Panc1 (cell line): Measurements from ENCODE around the gene ERC2. TPM values are rescaled to one million over a fixed set of nuclear protein-coding genes. Genes with fewer than 3 reads are reported as not detected.

ENCODE experiments used
- ATAC-seq: fragments of 200-7000 bp; cut with Tn5 transposase; 2 replicates; pipeline ENCODE4 v1.9.1; 2020; ENCODE audit warnings: mild to moderate bottlenecking, moderate library complexity
- BruUV-seq: library from RNA; stranded (reverse); fragments of 400-500 nt; replicated peaks from 2 replicates; lab custom pipeline; 2021; lab: Mats Ljungman, UMichigan
- CTCF ChIA-PET: fragments of 300-600 bp; sonication (Branson Sonifier 250); formaldehyde crosslinking; loops from one replicate; lab custom pipeline; 2022; ENCODE audit warnings: antibody characterized with exemption; lab: Charles Lee
- POLR2A ChIA-PET: fragments of 300-600 bp; sonication (Branson Sonifier 250); formaldehyde crosslinking; loops from one replicate; lab custom pipeline; 2022; ENCODE audit warnings: antibody characterized with exemption; lab: Charles Lee
- DNase-seq: peaks from one replicate; pipeline ENCODE4 v3.0.0-alpha.2; 2010; ENCODE audit warnings: low read depth, low spot score
- H3K27ac ChIP-seq: 2 replicates; pipeline ENCODE4 v1.5.1; 2011; ENCODE audit warnings: mild to moderate bottlenecking, low read length, inconsistent platforms
- H3K27me3 ChIP-seq: fragments of 200-500 bp; sonication (Bioruptor generic); 2 replicates; pipeline ENCODE4 v1.6.0; 2014; ENCODE audit warnings: low read length, inconsistent platforms; ENCODE audit not compliant: control insufficient read depth, insufficient read depth
- H3K36me3 ChIP-seq: fragments of 200-500 bp; sonication (Bioruptor generic); 2 replicates; pipeline ENCODE4 v1.5.1; 2014; ENCODE audit warnings: inconsistent platforms, mild to moderate bottlenecking, low read length, moderate library complexity; ENCODE audit not compliant: control insufficient read depth, insufficient read depth
- H3K4me1 ChIP-seq: 2 replicates; pipeline ENCODE4 v1.5.1; 2011; ENCODE audit warnings: inconsistent platforms, mild to moderate bottlenecking, low read length, moderate library complexity; ENCODE audit not compliant: control insufficient read depth, insufficient read depth
- H3K4me3 ChIP-seq, 2 experiments: 2 replicates each; pipeline ENCODE4 v1.5.1; 2011 to 2012; ENCODE audit warnings: low read depth in 2 of 2, low read length in 2 of 2, mild to moderate bottlenecking in 2 of 2, inconsistent platforms in 1 of 2, moderate library complexity in 1 of 2
- H3K9me3 ChIP-seq: fragments of 200-500 bp; sonication (Bioruptor generic); 2 replicates; pipeline ENCODE4 v1.5.1; 2014; ENCODE audit warnings: low read depth, mild to moderate bottlenecking, inconsistent platforms, low read length, moderate library complexity; ENCODE audit not compliant: control insufficient read depth, insufficient read depth
- POLR2AphosphoS5 ChIP-seq: IDR thresholded peaks from 2 replicates; pipeline ENCODE4 v1.6.1; 2012; ENCODE audit warnings: mild to moderate bottlenecking, low read depth, low read length, moderate library complexity
- SIN3A ChIP-seq: IDR thresholded peaks from 2 replicates; pipeline ENCODE4 v1.6.1; 2012; ENCODE audit warnings: low read depth, mild to moderate bottlenecking, low read length, moderate library complexity, borderline replicate concordance; ENCODE audit not compliant: insufficient read depth
- in situ Hi-C: cut with HindIII; loops from 2 replicates; pipeline ENCODE4 v1.10.0; 2016; ENCODE audit warnings: low sequenced_read_pairs, low pct_unique_long_range_greater_than_20kb
- intact Hi-C: fragments of 100-400 bp; cut with micrococcal nuclease; formaldehyde crosslinking; loops from one replicate; pipeline ENCODE4 v1.10.0; 2022; ENCODE audit not compliant: unreplicated experiment
- total RNA-seq: library from RNA; stranded (reverse); gene quantifications from one replicate; pipeline ENCODE4 v1.2.1, GENCODE V29; 2021; ENCODE audit not compliant: unreplicated experiment
- TF ChIP-seq, protein P1 (sequence below): fragments of 450-650 bp; IDR thresholded peaks from 2 replicates; pipeline ENCODE4 v1.5.1; 2017; ENCODE audit warnings: mild to moderate bottlenecking
- TF ChIP-seq, protein P2 (sequence below), 2 experiments: IDR thresholded peaks; 2 replicates each; pipeline ENCODE4 v1.6.1; 2011 to 2012; ENCODE audit warnings: low read depth in 2 of 2, control low read depth in 1 of 2, low read length in 1 of 2, mild to moderate bottlenecking in 1 of 2, moderate library complexity in 1 of 2; ENCODE audit not compliant: insufficient read depth in 1 of 2

The ERC2 gene
- total RNA-seq, 1 experiment from 2014 or later, result 0.33 TPM

DNA sequence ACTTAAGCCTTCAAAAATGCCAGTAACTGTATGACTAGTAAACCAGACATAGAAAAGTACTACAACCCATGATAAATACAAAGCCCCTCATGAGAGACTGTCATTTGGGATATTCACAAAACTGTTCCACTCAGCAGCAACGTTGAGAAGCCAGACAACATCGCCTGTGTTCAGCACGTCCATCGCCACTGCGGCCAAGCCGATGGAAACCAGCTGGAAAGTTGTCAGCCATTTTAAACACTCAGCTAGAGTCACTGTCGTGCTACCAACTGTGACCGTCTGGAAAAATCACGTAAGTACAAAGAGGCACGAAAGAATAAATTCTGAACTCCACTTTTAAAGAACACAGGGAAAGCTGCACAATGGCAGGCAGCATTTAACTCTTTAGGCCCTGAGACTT, 640.5 kb downstream of the ERC2 start:
- ChIA-PET POLR2A (no interaction called here), CTCF (no interaction called here)
- in situ Hi-C loops, result no loop called here
- Histone ChIP-seq H3K9me3 (no peaks in the 10 kb centered on the region), H3K27me3 (no peaks in the 10 kb centered on the region), H3K36me3 (no peaks in the 10 kb centered on the region), H3K27ac (no peak overlapping the region), H3K4me1 (no peaks in the 10 kb centered on the region), H3K4me3 (no peak overlapping the region)
- ATAC-seq, result no peak
- intact Hi-C loops, result no loop called here
- no peak for DNase-seq
- no peak for TF ChIP-seq SIN3A
- TF ChIP-seq POLR2AphosphoS5, result no peak
- TF ChIP-seq, protein P1, sequence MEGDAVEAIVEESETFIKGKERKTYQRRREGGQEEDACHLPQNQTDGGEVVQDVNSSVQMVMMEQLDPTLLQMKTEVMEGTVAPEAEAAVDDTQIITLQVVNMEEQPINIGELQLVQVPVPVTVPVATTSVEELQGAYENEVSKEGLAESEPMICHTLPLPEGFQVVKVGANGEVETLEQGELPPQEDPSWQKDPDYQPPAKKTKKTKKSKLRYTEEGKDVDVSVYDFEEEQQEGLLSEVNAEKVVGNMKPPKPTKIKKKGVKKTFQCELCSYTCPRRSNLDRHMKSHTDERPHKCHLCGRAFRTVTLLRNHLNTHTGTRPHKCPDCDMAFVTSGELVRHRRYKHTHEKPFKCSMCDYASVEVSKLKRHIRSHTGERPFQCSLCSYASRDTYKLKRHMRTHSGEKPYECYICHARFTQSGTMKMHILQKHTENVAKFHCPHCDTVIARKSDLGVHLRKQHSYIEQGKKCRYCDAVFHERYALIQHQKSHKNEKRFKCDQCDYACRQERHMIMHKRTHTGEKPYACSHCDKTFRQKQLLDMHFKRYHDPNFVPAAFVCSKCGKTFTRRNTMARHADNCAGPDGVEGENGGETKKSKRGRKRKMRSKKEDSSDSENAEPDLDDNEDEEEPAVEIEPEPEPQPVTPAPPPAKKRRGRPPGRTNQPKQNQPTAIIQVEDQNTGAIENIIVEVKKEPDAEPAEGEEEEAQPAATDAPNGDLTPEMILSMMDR, result no peak
- TF ChIP-seq, protein P2, sequence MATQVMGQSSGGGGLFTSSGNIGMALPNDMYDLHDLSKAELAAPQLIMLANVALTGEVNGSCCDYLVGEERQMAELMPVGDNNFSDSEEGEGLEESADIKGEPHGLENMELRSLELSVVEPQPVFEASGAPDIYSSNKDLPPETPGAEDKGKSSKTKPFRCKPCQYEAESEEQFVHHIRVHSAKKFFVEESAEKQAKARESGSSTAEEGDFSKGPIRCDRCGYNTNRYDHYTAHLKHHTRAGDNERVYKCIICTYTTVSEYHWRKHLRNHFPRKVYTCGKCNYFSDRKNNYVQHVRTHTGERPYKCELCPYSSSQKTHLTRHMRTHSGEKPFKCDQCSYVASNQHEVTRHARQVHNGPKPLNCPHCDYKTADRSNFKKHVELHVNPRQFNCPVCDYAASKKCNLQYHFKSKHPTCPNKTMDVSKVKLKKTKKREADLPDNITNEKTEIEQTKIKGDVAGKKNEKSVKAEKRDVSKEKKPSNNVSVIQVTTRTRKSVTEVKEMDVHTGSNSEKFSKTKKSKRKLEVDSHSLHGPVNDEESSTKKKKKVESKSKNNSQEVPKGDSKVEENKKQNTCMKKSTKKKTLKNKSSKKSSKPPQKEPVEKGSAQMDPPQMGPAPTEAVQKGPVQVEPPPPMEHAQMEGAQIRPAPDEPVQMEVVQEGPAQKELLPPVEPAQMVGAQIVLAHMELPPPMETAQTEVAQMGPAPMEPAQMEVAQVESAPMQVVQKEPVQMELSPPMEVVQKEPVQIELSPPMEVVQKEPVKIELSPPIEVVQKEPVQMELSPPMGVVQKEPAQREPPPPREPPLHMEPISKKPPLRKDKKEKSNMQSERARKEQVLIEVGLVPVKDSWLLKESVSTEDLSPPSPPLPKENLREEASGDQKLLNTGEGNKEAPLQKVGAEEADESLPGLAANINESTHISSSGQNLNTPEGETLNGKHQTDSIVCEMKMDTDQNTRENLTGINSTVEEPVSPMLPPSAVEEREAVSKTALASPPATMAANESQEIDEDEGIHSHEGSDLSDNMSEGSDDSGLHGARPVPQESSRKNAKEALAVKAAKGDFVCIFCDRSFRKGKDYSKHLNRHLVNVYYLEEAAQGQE (IDR thresholded peaks at IDR 0.05; ENCODE audit: insufficient read depth in 1 of 2, low read depth in 2 of 2, low read length in 1 of 2), result no peak
- BruUV-seq, result no TSS peak

DNA sequence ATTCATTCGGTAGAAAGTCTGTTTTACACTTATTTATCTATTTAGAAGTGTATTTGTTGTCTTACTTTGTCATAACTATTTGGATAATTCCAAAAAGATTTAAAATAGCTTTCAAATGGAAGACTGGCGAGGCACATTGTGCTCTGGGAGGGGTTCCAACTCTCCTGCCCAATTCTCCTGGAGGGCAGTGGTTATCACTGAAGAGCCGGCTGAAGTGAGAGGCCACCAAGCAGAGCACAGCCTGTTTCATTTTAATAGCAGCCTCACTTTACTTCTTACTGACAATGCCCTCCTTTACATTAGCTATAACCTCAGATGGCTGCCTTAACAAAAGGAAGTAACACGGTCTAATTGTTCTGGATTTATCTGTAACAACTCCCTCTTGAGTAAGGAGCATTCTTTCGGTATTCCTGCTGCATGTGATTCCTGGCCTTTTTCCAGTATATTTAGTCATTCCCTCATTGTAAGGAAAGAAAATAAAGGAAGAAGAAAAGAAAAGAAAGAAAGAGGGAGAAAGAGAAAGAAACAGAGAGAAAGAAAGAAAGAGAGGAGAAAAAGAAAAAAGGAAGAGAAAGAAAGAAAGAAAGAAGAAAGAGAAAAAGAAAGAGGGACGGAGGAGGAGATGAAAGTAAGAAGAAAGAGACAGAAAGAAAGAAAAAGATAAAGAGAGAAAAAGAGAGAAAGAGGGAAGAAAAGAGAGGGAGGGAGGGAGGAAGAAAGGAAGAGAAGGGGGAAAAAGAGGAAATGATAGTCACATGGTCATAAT, 641.4 kb downstream of the ERC2 start:
- H3K27ac ChIP-seq, result no peak overlapping the region
- no peaks in the 10 kb centered on the region for H3K9me3 ChIP-seq
- no peak for TF ChIP-seq SIN3A
- TF ChIP-seq, protein P1, result no peak
- ATAC-seq, result no peak
- in situ Hi-C loops, result no loop called here
- H3K27me3 ChIP-seq, result no peaks in the 10 kb centered on the region
- H3K4me3 ChIP-seq, result no peak overlapping the region
- POLR2A ChIA-PET, result no interaction called here
- H3K4me1 ChIP-seq, result no peaks in the 10 kb centered on the region
- intact Hi-C loops, result no loop called here
- CTCF ChIA-PET, result interaction anchor here (0.7 kb wide), 1 partner anchor 20 kb away, joined by 4 read pairs; no protein-coding TSS in a partner anchor
- BruUV-seq, result no TSS peak
- no peak for DNase-seq
- no peaks in the 10 kb centered on the region for H3K36me3 ChIP-seq
